ENCODE data around the gene GIT1. TPM values are rescaled to one million over a fixed set of nuclear protein-coding genes. Genes with fewer than 3 reads are reported as not detected.

GIT1 gene
- total RNA-seq, 1 donor from 2014 or later, result 63.8 TPM

DNA sequence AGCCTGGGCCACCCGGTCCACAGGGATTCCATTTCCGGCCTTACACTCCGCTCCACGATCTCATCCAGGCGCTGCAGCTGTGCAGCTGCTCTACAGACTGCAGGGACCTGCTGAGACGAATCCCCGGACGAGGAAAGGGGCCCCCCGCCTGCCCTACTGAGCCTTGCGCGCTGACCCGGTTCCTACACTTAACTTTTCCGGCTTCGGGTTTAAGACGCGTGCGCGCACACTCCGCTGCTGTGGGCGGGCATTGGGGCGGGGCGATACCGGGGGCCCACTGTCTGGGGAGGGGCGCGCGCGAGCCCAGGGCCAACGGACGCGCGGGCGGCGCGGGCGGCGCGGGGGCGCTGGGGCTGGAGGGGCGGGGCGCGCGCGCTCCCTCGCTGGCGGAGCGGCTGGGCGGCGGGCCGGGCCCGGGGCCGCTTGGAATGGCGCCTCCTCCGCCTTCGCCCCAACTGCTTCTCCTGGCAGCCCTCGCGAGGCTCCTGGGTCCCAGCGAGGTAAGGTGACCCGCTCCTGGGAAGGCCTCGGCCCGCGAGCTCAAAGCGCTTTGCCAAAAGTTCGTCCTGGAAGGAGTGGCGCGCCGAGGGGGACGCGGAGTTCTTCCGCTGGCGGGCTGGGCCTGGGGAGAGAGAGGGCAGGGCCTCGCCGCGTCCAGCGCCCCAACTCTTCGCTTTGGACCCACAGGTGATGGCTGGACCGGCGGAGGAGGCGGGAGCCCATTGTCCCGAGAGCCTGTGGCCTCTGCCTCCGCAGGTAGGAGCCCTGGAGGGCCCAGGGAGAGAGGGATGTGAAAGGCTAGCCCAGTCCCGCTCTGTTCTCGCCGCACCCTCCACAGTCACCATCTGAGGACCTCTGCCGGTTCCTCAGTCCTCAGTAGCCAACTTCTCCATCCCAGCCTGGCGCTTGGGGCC, 20.9 kb downstream of the GIT1 start, which contains the start of gene TP53I13:
TSS of gene TP53I13 (plus strand) at position 371 of the 914 bp plus-strand sequence. CDS start at position 429, 58 bp downstream.
- H3K36me3 ChIP-seq (ENCODE audit: control insufficient read depth, insufficient read depth, low read length), result peaks cover 1% of the 10 kb centered on the region
- no peaks in the 10 kb centered on the region for H3K27me3 ChIP-seq (ENCODE audit: control insufficient read depth, insufficient read depth, low read length)
- peak within 1 kb of the TSS; percentile 59 for H3K4me3 ChIP-seq (ENCODE audit: low read depth, low read length)
- DNase-seq (ENCODE audit: low read depth), result no peak
- TF ChIP-seq CTCF (IDR thresholded peaks at IDR 0.05; ENCODE audit: insufficient read depth, low read length, poor library complexity, severe bottlenecking), result no peak

- DNase-seq (ENCODE audit: low read depth), result no peak
- TF ChIP-seq CTCF (IDR thresholded peaks at IDR 0.05; ENCODE audit: insufficient read depth, low read length, poor library complexity, severe bottlenecking), result peak; percentile 46
- H3K36me3 ChIP-seq (ENCODE audit: control insufficient read depth, insufficient read depth, low read length), result no peaks in the 10 kb centered on the region
Measured at GRCh38 chr17:29567554-29568330, 21.7 kb downstream of the GIT1 start.

DNA sequence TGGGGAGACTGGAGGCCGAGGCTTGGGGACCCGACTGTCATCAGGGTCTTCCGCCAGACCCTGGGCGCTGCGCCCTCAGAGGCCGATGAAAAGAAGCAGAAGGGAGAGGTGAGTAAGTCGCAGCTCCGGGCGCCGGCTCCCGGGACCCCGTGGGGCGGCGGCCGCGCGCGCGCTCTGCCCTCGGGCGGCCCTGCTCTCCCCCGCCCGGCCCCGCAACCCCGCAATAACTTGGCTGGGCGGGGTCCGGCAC, 22.2 kb downstream of the GIT1 start:
- Histone ChIP-seq H3K36me3 (ENCODE audit: control insufficient read depth, insufficient read depth, low read length) (no peaks in the 10 kb centered on the region), H3K4me3 (ENCODE audit: low read depth, low read length) (peak overlapping the region; percentile 59), H3K27me3 (ENCODE audit: control insufficient read depth, insufficient read depth, low read length) (no peaks in the 10 kb centered on the region)
- no peak for DNase-seq (ENCODE audit: low read depth)
- TF ChIP-seq CTCF (IDR thresholded peaks at IDR 0.05; ENCODE audit: insufficient read depth, low read length, poor library complexity, severe bottlenecking), result no peak

More at GRCh38 chr17:29567554-29568330, 21.7 kb downstream of the GIT1 start:
- H3K4me3 ChIP-seq (ENCODE audit: low read depth, low read length), result peak overlapping the region; percentile 59
- H3K27me3 ChIP-seq (ENCODE audit: control insufficient read depth, insufficient read depth, low read length), result no peaks in the 10 kb centered on the region

DNA sequence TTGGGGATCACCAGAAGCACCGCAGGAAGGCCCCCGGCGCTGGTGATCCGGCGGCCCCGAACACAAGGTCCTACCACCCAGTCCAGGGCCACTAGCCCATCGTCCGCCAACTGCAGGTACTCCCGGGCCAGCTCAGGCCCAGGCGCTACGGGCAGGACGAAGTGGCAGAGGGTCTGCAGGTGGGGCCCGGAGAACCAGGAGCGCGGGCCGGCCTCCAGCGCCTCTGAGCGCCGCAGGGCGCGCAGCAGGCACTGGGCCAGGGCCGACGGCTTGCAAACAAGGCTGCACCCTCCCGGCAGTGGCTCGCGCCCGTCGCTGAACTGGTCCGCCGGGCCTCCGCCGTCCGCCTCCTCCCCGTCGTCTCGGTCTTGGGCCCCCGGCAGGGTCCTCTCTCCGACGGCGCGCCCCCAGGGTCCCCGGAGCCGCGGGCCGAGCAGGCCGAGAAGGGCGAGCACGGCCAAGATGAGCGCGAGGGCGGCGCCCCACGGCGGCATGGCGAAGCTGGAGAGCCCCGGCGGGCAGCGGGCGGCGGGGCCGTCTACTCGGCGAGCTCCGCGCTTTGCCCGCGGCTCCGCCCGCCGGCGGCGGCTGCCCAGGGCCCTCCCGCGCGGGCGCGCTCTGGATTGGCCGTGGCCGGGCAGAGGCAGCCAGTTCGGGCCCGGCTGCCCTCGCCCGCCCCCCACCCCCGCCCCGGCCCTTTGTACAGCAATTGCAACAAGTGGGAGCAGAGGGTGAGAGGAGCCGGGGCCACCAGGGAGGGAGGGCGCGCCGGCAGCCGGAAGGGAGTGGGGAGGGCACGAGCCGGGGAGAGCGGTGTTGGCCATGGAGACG, 22.8 kb downstream of the GIT1 start, which contains the start of gene ABHD15:
TSS of gene ABHD15 (minus strand) at position 565 of the 831 bp plus-strand sequence. CDS start at position 494, 71 bp downstream.
- DNase-seq (ENCODE audit: low read depth), result no peak
- Histone ChIP-seq H3K36me3 (ENCODE audit: control insufficient read depth, insufficient read depth, low read length) (no peaks in the 10 kb centered on the region), H3K4me3 (ENCODE audit: low read depth, low read length) (peak within 1 kb of the TSS; percentile 59), H3K27me3 (ENCODE audit: control insufficient read depth, insufficient read depth, low read length) (no peaks in the 10 kb centered on the region)
- no peak for TF ChIP-seq CTCF (IDR thresholded peaks at IDR 0.05; ENCODE audit: insufficient read depth, low read length, poor library complexity, severe bottlenecking)

- Histone ChIP-seq H3K4me3 (ENCODE audit: low read depth, low read length) (peak overlapping the region; percentile 49), H3K27me3 (ENCODE audit: control insufficient read depth, insufficient read depth, low read length) (no peaks in the 10 kb centered on the region), H3K36me3 (ENCODE audit: control insufficient read depth, insufficient read depth, low read length) (peaks cover 2% of the 10 kb centered on the region)
- DNase-seq (ENCODE audit: low read depth), result no peak
- TF ChIP-seq CTCF (IDR thresholded peaks at IDR 0.05; ENCODE audit: insufficient read depth, low read length, poor library complexity, severe bottlenecking), result peak; percentile 26
Measured at GRCh38 chr17:29565643-29566472, 23.6 kb downstream of the GIT1 start.

All from kidney epithelial cell (primary cell).